NCI-H2196 treated with DMSO at 0.1 percent for 48 hours (cell line): Measurements from ENCODE around the gene IPO8.
"Not testable (repeated sequence)": the region's sequence is repeated elsewhere in the genome, so short reads cannot be mapped to it uniquely, and the experiment has no call there.

Experiments used
- DNase-seq: peaks from one replicate; lab custom pipeline; 2025; ENCODE audit not compliant: unreplicated experiment; lab: John Stamatoyannopoulos, UW

Gene IPO8

DNA sequence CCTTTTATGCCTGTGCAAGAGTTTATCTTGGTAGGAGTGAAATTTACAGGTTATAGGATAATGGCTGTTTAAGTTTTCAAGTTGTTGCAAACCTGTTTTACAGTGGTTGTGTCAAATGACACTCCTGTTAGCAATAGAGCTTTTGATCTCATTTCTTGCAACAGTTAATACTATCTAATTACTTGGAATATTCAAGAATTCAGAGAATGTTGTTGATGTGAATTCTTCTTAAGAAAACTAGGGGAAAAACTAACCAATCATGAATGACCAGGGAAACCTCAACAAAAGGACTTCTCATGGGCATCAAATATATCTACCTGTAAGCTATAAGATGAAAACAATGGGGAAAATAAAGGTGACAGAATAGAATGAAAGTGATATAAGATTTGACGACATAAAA lies 85.0 kb downstream of the IPO8 start:
- no peak for DNase-seq

DNA sequence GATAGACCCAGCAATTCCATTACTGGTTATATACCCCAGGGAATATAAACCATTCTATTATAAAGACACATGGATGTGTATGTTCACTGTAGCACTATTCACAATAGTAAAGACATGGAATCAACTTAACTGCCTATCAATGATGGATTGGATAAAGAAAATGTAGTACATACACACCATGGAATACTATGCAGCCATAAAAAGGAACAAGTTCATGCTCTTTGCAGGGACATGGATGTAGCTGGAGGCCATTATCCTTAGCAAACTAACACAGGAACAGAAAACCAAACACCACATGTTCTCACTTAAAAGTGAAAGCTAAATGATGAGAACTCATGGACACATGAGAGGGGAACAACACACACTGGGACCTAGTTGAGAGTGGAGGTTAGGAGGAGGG lies 85.8 kb downstream of the IPO8 start:
- DNase-seq, result not testable (repeated sequence)

DNA sequence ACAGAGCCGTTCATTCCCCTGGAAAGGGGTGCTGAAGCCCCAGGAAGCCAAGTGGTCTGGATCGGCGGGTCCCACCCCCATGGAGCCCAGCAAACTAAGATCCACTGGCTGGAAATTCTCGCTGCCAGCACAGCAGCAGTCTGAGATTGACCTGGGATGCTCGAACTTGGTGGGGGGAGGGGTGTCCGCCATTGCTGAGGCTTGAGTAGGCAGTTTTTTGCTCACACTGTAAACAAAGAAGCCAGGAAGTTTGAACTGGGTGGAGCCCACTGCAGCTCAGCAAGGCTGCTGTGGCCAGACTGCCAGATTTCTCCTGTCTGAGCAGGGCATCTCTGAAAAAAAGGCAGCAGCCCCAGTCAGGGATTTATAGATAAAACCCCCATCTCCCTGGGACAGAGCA lies 91.4 kb downstream of the IPO8 start:
- DNase-seq, result not testable (repeated sequence)

DNA sequence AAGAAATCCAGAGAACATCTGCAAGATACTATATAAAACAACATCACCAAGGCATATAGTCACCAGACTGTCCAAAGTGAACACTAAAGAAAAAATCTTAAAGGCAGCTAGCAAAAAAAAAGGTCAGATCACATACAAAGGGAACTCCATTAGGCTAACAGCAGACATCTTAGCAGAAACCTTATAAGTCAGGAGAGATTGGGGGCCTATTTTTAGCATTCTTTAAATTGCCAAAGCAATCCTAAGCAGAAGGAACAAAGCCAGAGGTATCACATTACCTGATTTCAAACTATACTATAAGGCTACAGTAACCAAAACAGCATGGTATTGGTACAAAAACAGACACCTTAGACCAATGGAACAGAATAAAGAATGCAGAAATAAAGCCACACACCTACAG lies 92.5 kb downstream of the IPO8 start:
- no peak for DNase-seq

DNA sequence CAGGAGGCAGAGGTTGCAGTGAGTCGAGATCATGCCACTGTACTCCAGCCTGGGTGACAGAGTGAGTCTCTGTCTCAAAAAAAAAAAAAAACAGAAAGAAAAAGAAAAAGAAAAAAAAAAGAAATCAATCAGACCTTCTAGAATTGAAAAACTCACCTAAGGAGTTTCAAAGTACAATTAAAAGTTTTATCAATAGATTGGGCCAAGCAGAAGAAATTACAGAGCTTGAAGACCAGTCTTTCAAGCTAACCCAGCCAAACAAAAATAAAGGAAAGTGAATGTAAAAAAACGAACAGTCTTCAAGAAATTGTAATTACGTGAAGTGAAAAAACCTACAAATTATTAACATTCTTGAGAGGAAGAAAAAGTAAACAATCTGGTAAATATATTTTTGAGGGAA lies 93.0 kb downstream of the IPO8 start:
- DNase-seq, result no peak

DNA sequence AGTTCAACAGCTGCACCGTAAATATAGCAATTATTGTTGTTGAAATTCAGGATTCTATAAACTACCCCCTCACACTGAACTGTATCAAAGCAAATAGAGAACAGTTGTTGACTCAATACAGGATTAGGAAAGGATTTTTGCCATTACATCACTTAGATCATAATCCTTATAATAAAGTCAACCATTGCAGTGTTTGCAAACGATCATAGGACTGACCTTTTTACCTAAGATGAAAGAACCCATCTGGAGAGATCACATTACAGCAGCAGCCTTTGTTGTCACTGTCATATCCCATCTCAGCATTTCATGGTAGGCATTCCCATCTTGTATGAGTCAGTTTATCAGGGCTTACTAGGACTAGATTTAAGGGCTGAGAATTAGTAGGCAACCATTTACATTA lies 96.1 kb downstream of the IPO8 start:
- DNase-seq, result peak; percentile 77

DNA sequence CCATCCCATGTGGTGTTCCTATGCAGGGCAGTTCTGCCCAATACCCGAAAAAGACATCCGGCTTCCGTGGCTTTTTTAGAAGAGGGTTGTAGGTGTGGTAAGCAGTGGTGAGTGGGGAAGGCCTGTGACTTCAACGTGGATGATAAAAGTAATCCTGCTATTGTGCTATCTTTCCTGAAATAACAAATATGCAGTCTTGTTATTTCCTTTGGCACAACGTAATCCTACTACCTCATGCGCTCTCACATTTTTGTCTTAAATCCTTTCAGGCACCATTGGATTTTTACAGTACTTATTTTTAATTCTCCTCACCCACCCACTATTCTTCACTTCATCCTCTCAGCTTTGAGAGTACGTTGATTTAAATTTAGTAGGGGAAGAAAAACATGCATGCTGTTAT lies 96.8 kb downstream of the IPO8 start:
- DNase-seq, result no peak

DNA sequence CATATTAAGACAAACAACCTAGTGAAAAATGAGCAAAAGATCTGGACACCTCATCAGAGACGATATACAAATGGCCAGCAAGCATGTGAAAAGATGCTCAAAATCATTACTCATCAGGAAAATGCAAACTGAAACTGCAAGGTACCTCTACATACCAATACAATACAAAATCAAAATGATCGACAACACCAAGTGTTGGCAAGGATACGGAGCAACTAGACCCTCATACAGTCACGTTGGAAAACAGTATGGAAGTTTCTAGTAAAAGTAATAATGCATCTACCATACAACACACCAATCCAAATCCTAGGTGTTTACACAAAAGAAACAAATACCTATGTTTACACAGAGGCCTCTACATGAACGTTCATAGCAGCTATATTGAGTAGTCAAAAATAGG lies 99.9 kb downstream of the IPO8 start:
- DNase-seq, result no peak

DNA sequence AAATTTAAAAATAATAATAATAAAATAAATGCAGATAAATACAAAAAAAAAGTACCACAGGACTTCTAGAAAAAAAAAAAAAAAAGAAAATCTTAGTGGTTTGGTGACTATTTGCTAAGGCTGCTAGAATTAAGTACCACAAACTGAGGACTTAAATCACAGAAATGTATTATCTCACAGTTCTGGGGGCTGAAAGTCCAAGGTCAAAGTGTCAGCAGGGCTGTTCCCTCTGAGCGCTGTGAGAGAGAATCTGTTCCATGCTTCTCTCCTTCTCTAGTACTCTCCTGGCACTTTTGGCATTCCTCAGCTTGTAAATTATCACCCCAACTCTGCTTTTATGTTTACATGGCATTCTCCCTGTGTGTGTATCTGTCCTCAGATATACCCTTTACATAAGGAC lies 101.2 kb downstream of the IPO8 start:
- no peak for DNase-seq

DNA sequence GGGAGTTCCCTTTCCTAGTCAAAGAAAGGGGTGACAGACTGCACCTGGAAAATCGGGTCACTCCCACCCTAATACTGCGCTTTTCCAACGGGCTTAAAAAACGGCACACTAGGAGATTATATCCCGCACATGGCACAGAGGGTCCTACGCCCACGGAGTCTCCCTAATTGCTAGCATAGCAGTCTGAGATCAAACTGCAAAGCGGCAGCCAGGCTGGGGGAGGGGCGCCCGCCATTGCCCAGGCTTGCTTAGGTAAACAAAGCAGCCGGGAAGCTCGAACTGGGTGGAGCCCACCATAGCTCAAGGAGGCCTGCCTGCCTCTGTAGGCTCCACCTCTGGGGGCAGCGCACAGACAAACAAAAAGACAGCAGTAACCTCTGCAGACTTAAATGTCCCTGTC lies 107.1 kb downstream of the IPO8 start:
- DNase-seq, result not testable (repeated sequence)

DNA sequence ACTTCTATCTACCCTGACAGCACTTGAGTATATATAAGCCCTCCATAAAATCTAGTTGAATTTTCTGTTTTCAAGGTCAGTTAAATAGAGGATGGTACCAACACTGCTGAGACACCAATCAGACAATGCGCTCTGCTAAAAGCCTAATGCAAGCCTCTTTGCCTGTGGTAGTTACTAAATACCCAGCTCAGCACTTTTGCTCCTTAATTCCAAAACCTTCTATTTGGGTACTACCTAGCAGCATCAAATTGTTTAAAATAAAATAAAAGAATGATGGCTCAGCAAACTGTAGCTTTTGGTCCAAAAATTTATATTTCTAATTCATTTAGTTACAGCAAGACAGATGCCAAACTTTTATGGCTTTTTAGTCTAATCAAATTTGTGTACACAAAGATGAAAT lies 107.9 kb downstream of the IPO8 start:
- DNase-seq, result no peak

DNA sequence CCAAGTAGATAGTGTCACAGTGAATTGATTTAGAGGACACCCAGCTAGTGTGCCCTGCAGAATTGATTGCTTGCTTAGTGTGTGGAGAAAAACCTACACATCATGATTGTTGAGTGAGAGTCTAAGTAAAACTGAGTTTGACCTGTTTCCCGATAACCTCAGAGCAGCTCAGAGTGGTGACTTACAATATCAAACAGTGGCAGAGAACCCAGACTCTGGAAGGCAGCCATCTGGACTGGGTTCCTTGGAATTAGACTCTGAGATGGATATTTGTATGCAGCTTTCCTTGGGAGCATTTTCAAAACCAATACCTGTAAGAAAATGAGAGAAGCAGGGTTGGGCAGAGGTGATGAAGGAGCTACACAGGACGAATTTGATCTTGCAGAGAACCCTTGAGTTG lies 109.8 kb downstream of the IPO8 start:
- DNase-seq, result no peak

DNA sequence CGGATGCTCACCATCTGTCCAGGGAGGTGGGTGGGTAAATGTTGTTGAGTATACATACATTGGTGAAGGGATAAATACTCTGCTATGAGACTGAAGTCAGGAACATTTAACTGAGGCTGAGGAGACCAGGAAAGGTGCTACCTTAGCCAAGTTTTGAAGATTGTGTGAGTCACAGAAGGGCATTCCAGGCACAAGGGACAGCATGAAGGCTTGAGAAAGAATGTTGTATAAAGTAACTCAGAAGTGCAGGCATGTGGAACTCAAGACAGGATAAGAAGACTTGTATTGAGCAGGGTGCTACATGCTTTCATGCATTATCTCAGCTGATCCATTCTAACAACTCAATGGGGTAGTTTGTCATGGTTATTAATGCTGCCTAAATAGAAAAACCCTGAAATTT lies 112.7 kb downstream of the IPO8 start:
- no peak for DNase-seq

DNA sequence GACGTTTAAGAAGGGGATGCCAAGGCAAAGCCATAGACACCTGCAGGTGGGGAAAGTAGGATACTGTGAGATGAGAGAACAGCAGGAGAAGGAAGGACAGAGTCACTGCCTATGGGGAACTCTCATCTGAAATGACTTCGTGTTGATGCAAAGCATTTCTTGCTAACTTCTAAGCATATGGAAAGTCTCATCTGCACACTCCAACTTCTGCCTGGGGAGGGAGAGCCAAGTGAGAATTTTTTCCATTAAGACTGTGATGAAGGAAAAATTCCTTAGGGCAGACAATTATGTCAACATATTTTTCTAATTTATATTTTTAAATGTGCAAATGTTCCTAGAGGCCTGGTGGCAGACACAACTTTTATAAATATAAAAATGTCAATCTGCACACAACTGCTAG lies 115.3 kb downstream of the IPO8 start:
- no peak for DNase-seq
